ENCODE results near the gene KLHL10.
A peak's percentile ranks its signal among the peaks of the same experiment; 100 is the strongest.
"Not testable (repeated sequence)": the region's sequence is repeated elsewhere in the genome, so short reads cannot be mapped to it uniquely, and the experiment has no call there.

Gene KLHL10

DNA sequence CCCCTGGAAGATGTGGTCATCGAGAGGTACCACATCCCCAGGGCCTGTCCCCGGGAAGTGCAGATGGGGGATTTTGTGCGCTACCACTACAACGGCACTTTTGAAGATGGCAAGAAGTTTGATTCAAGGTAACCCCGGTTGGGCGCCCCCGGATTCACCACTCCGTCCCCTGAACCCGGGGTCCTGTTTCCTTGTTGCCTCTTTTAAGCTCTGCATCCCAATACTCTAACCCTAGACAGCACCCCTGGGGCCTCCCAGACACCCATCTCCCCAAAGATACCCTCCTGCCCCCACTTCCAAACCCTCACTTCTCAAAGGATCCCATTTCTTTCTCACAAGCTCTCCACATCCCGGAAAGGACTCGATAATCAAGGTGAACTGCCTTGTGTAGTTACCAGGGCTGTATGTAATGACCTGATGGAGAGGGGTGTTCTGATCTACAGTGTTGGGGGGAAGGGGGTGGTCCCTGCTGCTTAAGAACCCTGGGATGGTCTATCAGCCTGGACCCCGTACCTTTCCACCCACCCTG is 24.4 kb upstream of the KLHL10 start:
- no peak for DNase-seq (ENCODE audit: low spot score)

DNA sequence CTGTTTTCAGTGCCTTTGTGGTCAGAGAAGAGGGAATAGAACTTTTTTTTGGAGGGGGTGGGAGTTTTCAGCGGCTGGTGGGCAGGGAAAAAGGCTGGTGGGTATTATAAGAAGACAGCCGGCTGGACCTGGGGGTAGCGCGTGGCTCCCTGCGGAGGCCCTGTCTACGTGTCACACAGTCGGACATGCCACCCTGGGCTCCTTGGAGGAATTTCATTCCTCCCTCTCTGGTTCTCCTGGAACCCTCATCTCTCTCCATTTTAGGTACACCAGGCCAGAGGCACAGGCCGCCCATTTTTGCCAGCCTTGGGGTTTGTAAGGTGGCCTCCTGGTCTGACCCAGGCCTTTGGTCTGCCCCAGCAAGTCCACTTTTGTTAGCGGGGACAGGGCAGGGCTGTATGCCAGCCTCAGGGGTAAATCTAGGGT is 23.9 kb upstream of the KLHL10 start:
- no peak for DNase-seq (ENCODE audit: low spot score)

DNA sequence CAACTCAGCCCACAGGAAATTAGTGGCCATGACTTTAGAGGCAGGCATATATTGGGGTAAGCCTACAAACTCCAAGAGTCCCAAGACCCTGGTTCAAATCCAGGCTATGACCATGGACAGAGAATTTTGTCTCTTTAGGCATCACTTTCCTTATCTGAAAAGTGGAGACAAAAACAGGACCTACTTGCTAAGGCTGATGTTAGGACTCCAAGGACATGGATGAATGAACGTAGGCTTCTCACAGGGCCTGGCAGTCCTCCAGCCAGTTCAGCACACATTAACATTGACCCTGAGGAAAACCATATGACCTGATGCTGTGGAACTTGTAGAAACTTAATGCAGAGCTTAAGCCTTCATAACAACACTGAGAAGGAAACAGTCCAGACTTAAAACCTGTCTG is 23.4 kb upstream of the KLHL10 start:
- no peak for DNase-seq (ENCODE audit: low spot score)

DNA sequence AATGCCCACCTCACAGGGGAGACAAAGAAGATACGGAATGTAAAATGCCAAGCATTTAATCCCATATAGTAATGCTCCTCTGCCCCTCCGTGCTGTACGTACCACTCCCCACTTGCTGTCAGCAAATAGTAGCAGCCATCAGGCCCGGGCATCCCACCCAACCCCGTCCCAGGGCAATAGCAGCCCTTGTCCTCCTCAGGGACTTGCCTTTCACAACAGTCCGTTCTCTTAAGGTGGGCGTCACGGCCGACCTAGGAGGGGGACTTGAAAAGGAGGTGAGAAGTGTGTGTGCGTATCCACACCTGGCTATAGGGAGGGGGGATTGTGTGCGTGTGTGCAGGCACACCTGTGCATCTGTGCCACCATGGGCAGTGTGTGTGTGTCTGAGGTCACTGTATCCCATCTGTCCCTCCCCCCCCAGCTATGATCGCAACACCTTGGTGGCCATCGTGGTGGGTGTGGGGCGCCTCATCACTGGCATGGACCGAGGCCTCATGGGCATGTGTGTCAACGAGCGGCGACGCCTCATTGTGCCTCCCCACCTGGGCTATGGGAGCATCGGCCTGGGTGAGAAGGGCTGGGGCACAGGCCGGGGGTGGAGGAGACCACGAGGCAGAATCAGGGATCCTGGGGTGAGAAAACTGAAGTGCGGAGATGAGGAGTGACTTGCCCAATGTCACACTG is 20.8 kb upstream of the KLHL10 start:
- DNase-seq (ENCODE audit: low spot score): no peak

DNA sequence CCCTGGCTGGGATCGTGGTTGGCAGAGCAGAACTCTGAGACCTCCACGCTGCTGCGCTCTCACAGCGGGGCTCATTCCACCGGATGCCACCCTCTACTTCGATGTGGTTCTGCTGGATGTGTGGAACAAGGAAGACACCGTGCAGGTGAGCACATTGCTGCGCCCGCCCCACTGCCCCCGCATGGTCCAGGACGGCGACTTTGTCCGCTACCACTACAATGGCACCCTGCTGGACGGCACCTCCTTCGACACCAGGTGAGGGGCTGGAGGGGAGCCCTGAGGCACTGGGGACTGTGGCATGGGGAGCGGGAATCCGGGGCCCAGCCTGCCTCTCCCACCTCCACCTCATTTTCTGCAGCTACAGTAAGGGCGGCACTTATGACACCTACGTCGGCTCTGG is 19.6 kb upstream of the KLHL10 start:
- DNase-seq (ENCODE audit: low spot score): no peak

DNA sequence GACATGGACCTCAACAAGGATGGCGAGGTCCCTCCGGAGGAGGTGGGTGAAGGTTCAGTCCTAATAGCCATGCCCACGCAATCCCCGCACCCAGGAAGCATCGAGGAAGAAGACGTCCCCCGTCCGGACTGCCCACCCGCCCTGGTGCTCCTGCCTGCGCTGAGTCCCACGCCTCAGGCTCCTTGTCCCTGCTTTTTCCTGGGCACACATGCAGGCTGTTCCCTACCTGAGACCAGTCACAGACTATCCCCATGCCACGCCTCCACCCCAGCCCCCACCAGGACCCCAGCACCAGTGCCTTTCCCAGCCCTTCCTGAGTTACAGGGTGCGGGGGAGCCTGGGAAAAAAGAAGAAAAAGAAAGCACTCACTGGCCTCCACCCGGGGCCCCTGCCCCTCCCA is 15.8 kb upstream of the KLHL10 start:
- DNase-seq (ENCODE audit: low spot score): no peak

DNA sequence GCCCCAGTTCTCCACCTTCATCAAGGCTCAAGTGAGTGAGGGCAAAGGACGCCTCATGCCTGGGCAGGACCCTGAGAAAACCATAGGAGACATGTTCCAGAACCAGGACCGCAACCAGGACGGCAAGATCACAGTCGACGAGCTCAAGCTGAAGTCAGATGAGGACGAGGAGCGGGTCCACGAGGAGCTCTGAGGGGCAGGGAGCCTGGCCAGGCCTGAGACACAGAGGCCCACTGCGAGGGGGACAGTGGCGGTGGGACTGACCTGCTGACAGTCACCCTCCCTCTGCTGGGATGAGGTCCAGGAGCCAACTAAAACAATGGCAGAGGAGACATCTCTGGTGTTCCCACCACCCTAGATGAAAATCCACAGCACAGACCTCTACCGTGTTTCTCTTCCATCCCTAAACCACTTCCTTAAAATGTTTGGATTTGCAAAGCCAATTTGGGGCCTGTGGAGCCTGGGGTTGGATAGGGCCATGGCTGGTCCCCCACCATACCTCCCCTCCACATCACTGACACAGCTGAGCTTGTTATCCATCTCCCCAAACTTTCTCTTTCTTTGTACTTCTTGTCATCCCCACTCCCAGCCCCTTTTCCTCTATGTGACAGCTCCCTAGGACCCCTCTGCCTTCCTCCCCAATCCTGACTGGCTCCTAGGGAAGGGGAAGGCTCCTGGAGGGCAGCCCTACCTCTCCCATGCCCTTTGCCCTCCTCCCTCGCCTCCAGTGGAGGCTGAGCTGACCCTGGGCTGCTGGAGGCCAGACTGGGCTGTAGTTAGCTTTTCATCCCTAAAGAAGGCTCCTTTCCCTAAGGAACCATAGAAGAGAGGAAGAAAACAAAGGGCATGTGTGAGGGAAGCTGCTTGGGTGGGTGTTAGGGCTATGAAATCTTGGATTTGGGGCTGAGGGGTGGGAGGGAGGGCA is 15.1 kb upstream of the KLHL10 start:
- no peak for DNase-seq (ENCODE audit: low spot score)

DNA sequence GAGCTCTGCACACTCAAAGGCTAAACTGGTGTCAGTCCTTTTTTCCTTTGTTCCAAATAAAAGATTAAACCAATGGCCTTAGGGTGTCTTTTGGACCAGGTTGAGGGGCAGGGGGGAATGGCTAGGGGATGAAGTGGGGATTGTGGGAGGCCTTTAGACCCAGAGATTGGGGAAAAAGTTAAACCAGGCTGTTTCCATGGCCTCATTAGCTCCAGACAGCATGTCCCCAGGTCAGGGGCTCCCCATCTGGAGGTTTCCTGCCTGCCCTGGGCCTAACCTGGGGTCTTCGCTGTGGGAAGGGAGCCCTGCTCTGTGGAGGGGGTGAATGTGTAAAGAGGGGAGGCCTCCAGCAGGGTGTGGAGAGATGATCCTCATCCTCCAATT is 14.5 kb upstream of the KLHL10 start:
- DNase-seq (ENCODE audit: low spot score): no peak

DNA sequence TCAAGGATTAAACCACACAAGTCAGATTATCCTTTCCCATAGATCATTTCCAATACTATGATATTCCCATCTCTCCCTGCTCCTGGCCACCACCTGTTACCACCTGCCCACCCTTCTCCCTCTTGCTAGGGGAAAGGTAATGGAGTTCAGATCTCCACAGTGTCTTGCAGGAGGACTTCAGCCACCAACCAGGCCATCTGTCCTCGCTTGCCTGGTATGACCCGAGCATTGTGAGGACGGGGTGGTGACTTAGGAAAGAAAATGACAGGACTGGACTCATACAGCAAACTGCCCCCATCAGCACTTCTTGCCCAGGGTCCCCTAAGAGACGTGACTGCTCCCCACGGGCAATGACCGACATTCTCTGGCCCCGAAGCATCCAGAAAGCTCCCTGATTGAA is 14.0 kb upstream of the KLHL10 start:
- DNase-seq (ENCODE audit: low spot score): no peak

DNA sequence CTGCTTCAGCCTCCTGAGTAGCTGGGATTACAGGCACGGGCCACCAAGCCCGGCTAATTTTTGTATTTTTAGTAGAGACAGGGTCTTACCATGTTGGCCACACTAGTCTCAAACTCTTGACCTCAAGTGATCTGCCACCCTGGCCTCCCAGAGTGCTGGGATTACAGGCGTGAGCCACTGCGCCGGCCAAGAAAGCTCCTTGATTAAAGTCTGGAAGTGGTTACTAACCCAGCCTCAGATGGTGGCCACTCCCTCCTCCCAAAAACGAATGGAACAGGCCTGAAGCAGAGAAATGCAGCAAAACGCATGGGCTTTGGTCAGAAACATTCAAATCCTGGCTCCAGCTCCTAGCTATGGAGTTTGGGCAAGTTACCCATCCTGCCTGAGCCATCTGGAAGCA is 13.5 kb upstream of the KLHL10 start:
- DNase-seq (ENCODE audit: low spot score): peak; percentile 72

DNA sequence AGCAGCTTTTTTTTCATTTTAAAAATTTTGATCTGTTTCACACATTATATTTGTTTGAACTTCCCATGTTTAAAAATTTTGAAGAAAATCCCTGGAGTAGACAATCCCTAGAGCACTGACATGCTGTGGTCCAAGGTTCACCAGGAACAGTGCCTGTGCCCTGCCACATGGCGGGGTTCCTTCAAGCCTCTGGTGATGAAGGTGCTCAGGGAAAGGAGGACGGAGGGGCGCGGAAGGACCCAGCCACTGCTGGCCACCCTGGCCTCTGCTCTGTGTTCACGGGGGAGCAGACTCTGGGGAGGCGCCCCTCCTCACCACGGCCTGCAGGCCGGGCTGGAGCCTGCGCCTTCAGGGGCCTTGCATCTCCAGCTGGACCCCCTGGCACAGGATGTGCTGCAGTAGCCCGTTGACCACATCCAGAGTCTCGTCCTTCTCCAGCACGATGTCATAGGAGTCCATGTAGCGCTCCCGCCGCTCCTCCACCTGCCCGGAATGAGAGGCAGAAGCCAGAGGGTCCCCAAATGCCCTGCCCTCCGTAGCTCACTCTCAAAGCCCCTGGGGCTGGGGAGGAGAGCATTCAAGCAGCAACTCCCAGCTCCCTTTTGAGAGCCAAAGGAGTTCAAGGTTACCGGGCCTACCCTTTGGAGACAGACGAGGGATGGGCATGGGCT is 12.3 kb upstream of the KLHL10 start:
- no peak for DNase-seq (ENCODE audit: low spot score)

DNA sequence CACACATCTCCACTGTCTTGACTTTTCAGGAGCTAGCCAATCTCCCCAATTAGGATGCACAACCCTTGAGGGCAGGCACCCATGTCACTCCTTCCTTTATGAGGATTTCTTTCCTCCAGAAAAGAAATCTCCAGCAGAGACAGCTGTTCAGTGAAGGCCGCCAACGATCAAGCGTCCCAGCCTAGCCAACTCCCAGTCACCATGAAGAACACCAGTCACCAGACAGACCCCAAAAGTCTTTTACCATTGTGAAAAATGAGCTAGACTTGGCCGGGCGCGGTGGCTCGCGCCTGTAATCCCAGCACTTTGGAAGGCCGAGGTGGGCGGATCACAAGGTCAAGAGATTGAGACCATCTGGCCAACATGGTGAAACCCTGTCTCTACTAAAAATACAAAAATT is 7.7 kb upstream of the KLHL10 start:
- not testable (repeated sequence) for DNase-seq (ENCODE audit: low spot score)

DNA sequence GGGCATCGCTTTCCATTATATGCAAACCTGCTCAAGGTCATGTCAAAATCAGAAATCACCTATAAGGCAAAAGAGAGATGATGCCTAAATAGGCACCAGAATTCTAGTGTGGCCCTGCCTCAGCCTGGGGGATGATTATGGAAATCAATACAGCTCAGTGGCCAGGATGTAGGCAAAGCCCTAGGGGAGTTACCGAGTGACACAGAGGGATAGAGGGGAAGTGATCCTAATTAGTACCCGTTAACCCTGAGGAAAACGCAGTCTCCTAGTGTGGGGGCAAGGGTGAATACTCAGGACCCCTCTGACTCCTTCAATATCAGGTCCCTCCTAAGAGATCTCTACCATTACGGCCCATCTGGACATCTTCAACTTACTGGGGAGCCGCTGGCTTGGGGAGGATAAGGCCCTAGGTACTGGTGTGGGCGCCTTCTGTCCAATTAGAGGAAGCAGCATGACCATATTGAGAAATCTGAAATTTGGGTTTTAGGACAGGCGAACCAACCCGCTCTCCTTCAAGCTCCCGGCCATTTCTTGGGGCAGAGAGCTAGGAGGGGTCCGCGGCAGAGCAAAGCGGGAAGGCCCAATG is 2.3 kb upstream of the KLHL10 start:
- DNase-seq (ENCODE audit: low spot score): peak; percentile 43

DNA sequence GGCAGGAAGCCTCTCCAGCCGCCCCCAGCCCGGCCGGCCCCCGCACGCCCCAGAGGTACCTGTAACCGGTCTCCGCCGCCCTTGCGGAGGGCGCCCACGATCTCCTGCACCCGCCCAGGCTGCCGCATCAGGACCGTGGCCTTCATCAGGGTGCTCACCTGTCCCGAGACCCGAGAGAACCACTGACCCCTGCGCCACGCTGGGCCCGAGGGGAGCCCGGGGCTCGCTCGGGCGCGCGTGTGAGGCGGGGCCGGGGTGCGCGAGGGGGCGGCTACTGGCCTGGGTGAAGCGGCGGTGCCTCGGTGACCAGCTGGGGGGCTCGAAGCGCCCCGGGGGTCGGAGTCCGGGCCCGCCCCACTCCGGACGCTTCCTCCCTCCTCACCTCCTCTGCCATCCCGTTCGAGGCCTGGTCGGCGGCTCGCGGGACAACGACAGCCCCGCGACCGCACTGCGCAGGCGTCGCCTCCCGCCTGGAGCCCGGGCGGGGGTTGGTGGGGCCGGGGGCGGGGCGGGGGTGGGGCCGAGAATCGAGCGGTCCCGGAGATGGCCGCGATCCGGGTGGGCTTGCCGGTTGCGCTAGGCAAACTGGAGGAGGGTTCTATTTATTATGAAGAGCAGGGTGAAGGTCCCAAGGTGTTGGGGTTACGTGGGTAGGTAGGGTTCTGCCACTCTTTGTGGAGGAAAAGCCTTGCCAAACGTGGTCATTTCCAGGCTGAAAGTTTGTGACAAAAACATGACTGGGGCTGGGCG is 1.6 kb upstream of the KLHL10 start, which contains the start of gene NT5C3B:
Gene NT5C3B, minus strand, starts transcription at position 433 of the 750 bp plus-strand sequence. Its CDS starts 39 bp downstream, at position 394.
- DNase-seq (ENCODE audit: low spot score): peak; percentile 96

DNA sequence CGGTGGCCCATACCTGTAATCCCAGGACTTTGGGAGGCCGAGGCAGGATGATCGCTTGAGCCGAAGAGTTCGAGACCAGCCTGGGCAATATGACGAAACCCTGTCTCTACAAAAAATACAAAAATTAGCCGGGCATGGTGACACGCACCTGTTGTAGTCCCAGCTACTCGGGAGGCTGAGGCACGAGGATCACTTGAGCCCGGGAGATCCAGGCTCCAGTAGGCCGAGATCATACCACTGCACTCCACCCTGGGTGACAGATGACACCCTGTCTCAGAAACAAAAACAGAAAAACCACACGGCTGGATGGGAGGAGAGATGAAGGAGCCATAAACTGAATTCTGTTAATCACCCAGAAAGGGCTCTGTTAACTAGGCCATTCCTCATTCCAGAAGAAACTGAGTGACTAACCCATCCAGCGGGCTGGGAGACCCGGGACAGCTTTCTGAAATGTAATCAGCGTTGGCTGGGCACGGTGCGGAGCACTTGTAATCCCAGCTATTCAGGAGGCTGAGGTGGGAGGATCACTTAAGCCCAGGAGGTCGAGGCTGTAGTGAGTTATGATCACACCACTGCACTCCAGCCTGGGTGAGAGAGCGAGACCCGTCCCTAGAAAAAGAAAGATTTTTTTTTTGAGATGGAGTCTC is 952 bp upstream of the KLHL10 start:
- DNase-seq (ENCODE audit: low spot score): no peak

DNA sequence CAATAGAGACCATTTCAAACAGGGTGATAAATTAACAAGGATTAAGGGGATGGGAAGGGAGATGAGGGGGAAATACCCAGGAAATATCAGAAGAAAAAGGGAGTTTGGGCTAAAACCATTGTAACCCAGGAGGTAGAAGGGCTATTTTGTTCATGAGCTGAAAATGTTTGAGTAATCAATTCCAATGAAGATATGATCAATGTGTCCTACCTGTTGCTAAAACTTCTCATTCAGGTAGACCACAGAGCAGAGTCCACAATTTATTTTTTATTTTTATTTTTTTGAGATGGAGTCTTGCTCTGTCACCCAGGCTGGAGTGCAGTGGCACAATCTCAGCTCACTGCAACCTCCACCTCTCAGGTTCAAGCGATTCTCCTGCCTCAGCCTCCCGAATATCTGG is 1.8 kb downstream of the KLHL10 start:
- DNase-seq (ENCODE audit: low spot score): not testable (repeated sequence)

DNA sequence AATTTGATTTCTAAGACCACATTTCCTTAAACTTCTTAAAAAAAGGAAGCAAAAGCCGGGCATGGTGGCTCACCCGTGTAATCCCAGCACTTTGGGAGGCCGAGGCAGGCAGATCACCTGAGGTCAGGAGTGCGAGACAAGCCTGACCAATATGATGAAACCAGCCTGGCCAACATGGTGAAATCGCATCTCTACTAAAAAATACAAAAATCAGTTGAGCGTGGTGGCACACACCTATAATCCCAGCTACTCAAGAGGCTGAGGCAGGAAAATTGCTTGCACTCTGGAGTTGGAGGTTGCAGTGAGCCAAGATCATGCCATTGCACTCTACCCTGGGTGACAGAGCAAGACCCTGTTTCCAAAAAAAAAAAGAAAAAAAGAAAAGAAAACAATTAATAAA is 3.2 kb downstream of the KLHL10 start:
- not testable (repeated sequence) for DNase-seq (ENCODE audit: low spot score)

DNA sequence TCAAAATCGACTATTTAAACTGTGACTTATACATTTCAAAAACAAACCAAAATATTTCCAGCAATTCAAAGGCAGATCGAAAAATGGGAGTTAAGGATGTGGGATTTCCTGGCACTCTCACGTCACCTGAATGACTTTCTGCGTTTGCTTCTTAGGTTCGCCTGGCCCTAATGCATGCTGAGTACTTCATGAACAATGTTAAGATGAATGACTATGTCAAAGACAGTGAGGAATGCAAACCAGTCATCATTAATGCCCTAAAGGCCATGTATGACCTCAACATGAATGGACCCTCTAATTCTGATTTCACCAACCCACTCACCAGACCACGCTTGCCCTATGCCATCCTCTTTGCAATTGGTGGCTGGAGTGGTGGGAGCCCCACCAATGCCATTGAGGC is 7.3 kb downstream of the KLHL10 start:
- no peak for DNase-seq (ENCODE audit: low spot score)

DNA sequence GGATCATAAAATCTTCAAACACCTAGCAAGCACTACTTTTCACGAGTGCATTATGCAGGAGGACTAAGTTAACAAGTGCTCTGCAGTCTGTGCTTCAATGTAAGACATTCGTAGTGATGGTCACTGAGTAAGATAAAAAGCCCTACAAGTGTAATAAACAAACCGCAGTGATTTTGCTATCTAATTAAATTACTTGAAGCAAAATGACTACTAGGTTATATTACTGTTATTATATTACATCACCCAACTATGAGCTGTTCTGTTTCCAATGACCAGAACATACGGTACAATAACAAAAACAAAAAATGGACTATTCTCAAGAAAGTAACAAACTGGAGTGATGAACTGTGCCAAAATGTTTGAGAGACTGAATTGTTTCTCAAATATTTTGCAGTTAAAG is 11.2 kb downstream of the KLHL10 start:
- DNase-seq (ENCODE audit: low spot score): no peak

DNA sequence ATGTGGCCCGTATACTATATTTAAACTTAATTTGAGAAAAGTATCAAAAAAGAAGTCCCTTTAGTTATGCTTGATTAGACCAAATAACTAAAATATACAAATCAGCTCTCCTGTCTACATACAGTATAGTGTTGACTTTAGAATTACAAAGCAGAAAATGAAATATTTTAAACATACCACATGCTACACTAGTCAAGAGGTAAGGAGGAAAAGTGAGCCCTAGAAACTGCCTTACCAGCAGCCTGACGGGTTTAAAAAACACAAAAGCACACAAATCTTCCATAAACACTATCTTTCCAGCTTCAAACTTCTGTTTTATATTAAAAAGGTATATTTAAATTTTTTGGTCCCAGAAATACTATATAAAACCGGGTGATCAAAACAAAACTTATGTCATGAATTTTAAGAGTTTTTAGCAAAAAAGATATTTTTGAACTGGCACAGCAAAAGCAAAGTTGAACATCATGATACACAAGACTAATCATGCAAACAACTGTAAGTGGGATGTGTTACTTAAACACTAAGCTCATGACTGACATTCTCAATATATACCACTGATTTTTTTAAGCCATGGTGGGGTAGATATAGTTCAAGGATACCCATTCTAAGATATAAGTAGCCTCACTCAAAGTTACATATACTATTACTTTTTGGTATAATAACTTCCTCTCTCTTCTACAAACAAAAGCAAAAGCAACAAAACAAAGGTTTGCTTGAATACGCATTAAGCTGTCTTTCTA is 11.8 kb downstream of the KLHL10 start:
- DNase-seq (ENCODE audit: low spot score): no peak

Measured in AG08395 (cell line).